OCI-M2 (cell line): ENCODE measurements around the gene NLRP6.
"Not testable (repeated sequence)": the region's sequence is repeated elsewhere in the genome, so short reads cannot be mapped to it uniquely, and the experiment has no call there.

ENCODE experiments used
- DNase-seq: peaks from one replicate; lab custom pipeline; 2025; ENCODE audit not compliant: unreplicated experiment; lab: John Stamatoyannopoulos, UW

Gene NLRP6

GRCh38 chr11:319121-319887, 41.1 kb downstream of the NLRP6 start:
- not testable (repeated sequence) for DNase-seq

- DNase-seq: not testable (repeated sequence)
Measured at GRCh38 chr11:319888-320273, 41.7 kb downstream of the NLRP6 start.

- no peak for DNase-seq
Measured at GRCh38 chr11:324156-324555, 45.9 kb downstream of the NLRP6 start.

GRCh38 chr11:324593-325517, 46.6 kb downstream of the NLRP6 start:
- DNase-seq: peak; percentile 64

- no peak for DNase-seq
Measured at GRCh38 chr11:325796-326591, 47.8 kb downstream of the NLRP6 start.

GRCh38 chr11:326592-326841, 48.3 kb downstream of the NLRP6 start:
- DNase-seq: no peak

GRCh38 chr11:326842-327580, 48.8 kb downstream of the NLRP6 start:
- DNase-seq: no peak

- DNase-seq: no peak
Measured at GRCh38 chr11:327581-327923, 49.3 kb downstream of the NLRP6 start.

GRCh38 chr11:328012-328411, 49.8 kb downstream of the NLRP6 start:
- no peak for DNase-seq

- not testable (repeated sequence) for DNase-seq
Measured at GRCh38 chr11:328516-329100, 50.4 kb downstream of the NLRP6 start.

- DNase-seq: no peak
Measured at GRCh38 chr11:329886-330253, 51.7 kb downstream of the NLRP6 start.

- DNase-seq: no peak
Measured at GRCh38 chr11:330307-330693, 52.1 kb downstream of the NLRP6 start.

GRCh38 chr11:330694-331357, 52.6 kb downstream of the NLRP6 start:
- DNase-seq: no peak

GRCh38 chr11:331358-332060, 53.3 kb downstream of the NLRP6 start:
- DNase-seq: no peak

- DNase-seq: no peak
Measured at GRCh38 chr11:332651-333480, 54.7 kb downstream of the NLRP6 start.

GRCh38 chr11:333616-334263, 55.5 kb downstream of the NLRP6 start:
- DNase-seq: not testable (repeated sequence)

GRCh38 chr11:334264-334994, 56.2 kb downstream of the NLRP6 start:
- DNase-seq: no peak
